Neural progenitor cell (in vitro differentiated cells): ENCODE data around the gene IL21R.

Experiments
- CTCF ChIP-seq: fragments of 200-600 bp; sonication (generic); IDR thresholded peaks from 2 replicates; pipeline ENCODE4 v1.5.1; 2017; ENCODE audit warnings: antibody characterized with exemption, mild to moderate bottlenecking
- EZH2 ChIP-seq: fragments of 200-600 bp; sonication (generic); IDR thresholded peaks from 2 replicates; pipeline ENCODE4 v1.6.1; 2017; ENCODE audit warnings: antibody characterized with exemption, mild to moderate bottlenecking, moderate library complexity
- EZH2phosphoT487 ChIP-seq: fragments of 200-600 bp; sonication (generic); IDR thresholded peaks from 2 replicates; pipeline ENCODE4 v1.6.1; 2017; ENCODE audit warnings: antibody characterized with exemption

- TF ChIP-seq CTCF (no peak), EZH2 (no peak), EZH2phosphoT487 (no peak)
Observed at GRCh38 chr16:27353853-27354252, 48.1 kb upstream of the IL21R start.
